ENCODE measurements around the gene HTATSF1. TPM values are rescaled to one million over a fixed set of nuclear protein-coding genes. Genes with fewer than 3 reads are reported as not detected.

HTATSF1 gene
- 59.1 TPM for polyA plus RNA-seq
- long read RNA-seq, donor 1, transcript HTATSF1-201 (9 exons, 2,775 nt): major isoform, 5 of 5 reads
- long read RNA-seq, donor 1, partial matches to known transcripts: 0 of 5 reads
- long read RNA-seq, donor 1, other reads (novel, unspliced or antisense): 0 of 5 reads
- long read RNA-seq, donor 2, transcript HTATSF1-201 (9 exons, 2,775 nt): major isoform, 14 of 26 reads
- long read RNA-seq, donor 2, transcript HTATSF1-204 (10 exons, 3,019 nt): minor isoform, 9 of 26 reads
- long read RNA-seq, donor 2, partial matches to known transcripts: 0 of 26 reads
- long read RNA-seq, donor 2, other reads (novel, unspliced or antisense): 0 of 26 reads
- long read RNA-seq, donor 3, transcript HTATSF1-204 (10 exons, 3,019 nt): minor isoform, 6 of 20 reads
- long read RNA-seq, donor 3, transcript HTATSF1-201 (9 exons, 2,775 nt): major isoform, 13 of 20 reads
- long read RNA-seq, donor 3, partial matches to known transcripts: 0 of 20 reads
- long read RNA-seq, donor 3, other reads (novel, unspliced or antisense): 0 of 20 reads
- long read RNA-seq, donor 4, partial matches to known transcripts: 0 of 2 reads
- long read RNA-seq, donor 4, other reads (novel, unspliced or antisense): 0 of 2 reads
- long read RNA-seq, donor 5, transcript HTATSF1-201 (9 exons, 2,775 nt): major isoform, 10 of 12 reads
- long read RNA-seq, donor 5, partial matches to known transcripts: 0 of 12 reads
- long read RNA-seq, donor 5, other reads (novel, unspliced or antisense): 0 of 12 reads
- long read RNA-seq, donor 6, transcript HTATSF1-201 (9 exons, 2,775 nt): major isoform, 10 of 14 reads
- long read RNA-seq, donor 6, partial matches to known transcripts: 0 of 14 reads
- long read RNA-seq, donor 6, other reads (novel, unspliced or antisense): 0 of 14 reads
- long read RNA-seq, donor 7, transcript HTATSF1-201 (9 exons, 2,775 nt): major isoform, 5 of 9 reads
- long read RNA-seq, donor 7, partial matches to known transcripts: 0 of 9 reads
- long read RNA-seq, donor 7, other reads (novel, unspliced or antisense): 0 of 9 reads
- long read RNA-seq, donor 8, transcript HTATSF1-204 (10 exons, 3,019 nt): minor isoform, 6 of 22 reads
- long read RNA-seq, donor 8, transcript HTATSF1-201 (9 exons, 2,775 nt): major isoform, 16 of 22 reads
- long read RNA-seq, donor 8, partial matches to known transcripts: 0 of 22 reads
- long read RNA-seq, donor 8, other reads (novel, unspliced or antisense): 0 of 22 reads
- long read RNA-seq, donor 9, partial matches to known transcripts: 9 of 14 reads
- long read RNA-seq, donor 9, other reads (novel, unspliced or antisense): 0 of 14 reads
- long read RNA-seq, donor 10, transcript HTATSF1-204 (10 exons, 3,019 nt): minor isoform, 7 of 50 reads
- long read RNA-seq, donor 10, transcript HTATSF1-201 (9 exons, 2,775 nt): major isoform, 11 of 50 reads
- long read RNA-seq, donor 10, partial matches to known transcripts: 32 of 50 reads
- long read RNA-seq, donor 10, other reads (novel, unspliced or antisense): 0 of 50 reads
- long read RNA-seq, donor 11, transcript HTATSF1-201 (9 exons, 2,775 nt): major isoform, 9 of 17 reads
- long read RNA-seq, donor 11, partial matches to known transcripts: 5 of 17 reads
- long read RNA-seq, donor 11, other reads (novel, unspliced or antisense): 0 of 17 reads

DNA sequence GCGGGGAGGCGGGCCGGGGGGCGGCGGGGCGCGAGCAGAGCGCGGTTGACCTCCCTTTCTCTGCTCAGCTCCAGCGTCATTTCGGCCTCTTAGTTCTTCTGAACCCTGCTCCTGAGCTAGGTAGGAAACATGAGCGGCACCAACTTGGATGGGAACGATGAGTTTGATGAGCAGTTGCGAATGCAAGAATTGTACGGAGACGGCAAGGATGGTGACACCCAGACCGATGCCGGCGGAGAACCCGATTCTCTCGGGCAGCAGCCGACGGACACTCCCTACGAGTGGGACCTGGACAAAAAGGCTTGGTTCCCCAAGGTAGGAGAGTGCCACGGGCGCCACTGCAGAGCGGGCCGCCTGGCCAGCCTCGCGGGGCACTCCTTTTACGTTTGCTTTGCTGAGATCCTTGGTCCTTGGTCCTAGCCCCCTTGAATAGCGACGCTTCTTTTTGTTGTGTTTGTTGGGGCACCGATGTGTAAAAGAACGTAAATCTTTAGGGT, at the start of gene HTATSF1:
Gene HTATSF1, plus strand, starts transcription at position 37 of the 497 bp plus-strand sequence. Its CDS starts 93 bp downstream, at position 130.
- H3K4me1 ChIP-seq (ENCODE audit: control insufficient read depth, insufficient read depth, low read length): peaks cover 3% of the 10 kb centered on the region
- peak within 1 kb of the TSS; percentile 97 for H3K27ac ChIP-seq (ENCODE audit: low read length)
- H3K27me3 ChIP-seq (ENCODE audit: control insufficient read depth, insufficient read depth, low read length): no peaks in the 10 kb centered on the region
- DNase-seq: peak in 1 of 2 donors; percentile 1
- H3K4me3 ChIP-seq (ENCODE audit: low read length): peak within 1 kb of the TSS; percentile 74
- H3K36me3 ChIP-seq (ENCODE audit: control insufficient read depth, insufficient read depth, low read length): peaks cover 6% of the 10 kb centered on the region
- no CpG with 5 or more reads among the region's 35 CpGs for WGBS (ENCODE audit: insufficient coverage, low lambda C conversion rate)
- H3K9me3 ChIP-seq (ENCODE audit: control insufficient read depth, low read depth, low read length): no peaks in the 10 kb centered on the region

DNA sequence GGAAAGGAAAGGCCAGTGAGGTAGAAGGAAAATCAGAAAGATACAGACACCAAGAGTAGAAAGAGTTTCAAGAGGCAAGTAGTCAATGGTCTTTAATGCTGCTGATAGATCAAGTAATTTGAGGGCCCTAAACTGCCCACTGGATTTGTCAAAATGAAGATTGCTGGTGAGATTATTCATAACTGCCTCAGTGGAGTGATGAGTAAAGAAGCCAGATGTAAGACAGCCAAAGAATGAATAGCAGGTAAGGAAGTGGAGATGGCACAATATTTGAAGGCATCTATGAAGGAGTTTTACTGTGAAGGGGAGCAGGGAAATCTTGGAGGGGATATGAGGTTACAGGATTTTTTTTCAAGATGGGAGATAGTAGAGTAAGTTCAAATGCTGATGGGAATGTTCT, 49.4 kb upstream of the HTATSF1 start:
- no peak for DNase-seq
- H3K27ac ChIP-seq (ENCODE audit: low read length): no peak overlapping the region
- no peaks in the 10 kb centered on the region for H3K4me1 ChIP-seq (ENCODE audit: control insufficient read depth, insufficient read depth, low read length)

DNA sequence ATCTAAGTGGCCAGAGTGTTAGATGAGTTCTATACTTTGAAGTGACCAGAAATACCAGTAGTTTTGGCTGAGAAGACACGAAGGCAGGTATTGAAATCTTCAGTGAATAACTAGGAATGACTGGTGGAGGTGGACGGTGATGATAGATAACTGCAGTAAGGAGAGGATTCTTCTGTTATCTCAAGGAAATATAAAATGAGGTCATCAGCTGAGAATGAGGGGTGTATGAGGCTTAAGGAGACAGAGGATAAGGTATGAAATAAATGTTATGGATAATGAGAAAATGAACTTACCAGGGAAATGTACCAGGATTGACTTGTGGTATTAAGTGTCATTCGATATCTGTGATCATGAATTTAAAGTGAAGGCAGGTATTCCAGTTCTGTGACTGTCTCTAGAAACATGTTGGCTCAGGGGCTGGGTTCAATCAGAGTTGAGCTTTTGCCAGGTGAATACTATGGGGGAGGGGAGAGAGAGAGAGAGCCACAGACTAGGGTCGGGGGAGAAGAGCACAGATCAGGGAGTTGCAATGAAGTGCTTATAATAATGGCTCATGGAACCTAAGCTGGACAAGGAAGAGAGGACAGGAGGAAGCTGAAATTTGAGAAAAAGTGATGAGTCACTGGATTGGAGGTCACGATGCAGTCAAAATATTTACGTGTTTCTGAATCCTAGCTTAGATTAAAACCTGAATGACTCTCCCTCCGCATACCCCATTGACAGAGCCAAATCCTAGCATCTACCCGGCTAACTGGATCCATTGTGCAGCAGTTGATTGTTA, 47.2 kb upstream of the HTATSF1 start:
- no peaks in the 10 kb centered on the region for H3K27me3 ChIP-seq (ENCODE audit: control insufficient read depth, insufficient read depth, low read length)
- no peak for DNase-seq
- no peak overlapping the region for H3K4me3 ChIP-seq (ENCODE audit: low read length)
- no peaks in the 10 kb centered on the region for H3K9me3 ChIP-seq (ENCODE audit: control insufficient read depth, low read depth, low read length)
- H3K4me1 ChIP-seq (ENCODE audit: control insufficient read depth, insufficient read depth, low read length): no peaks in the 10 kb centered on the region
- no peaks in the 10 kb centered on the region for H3K36me3 ChIP-seq (ENCODE audit: control insufficient read depth, insufficient read depth, low read length)
- H3K27ac ChIP-seq (ENCODE audit: low read length): no peak overlapping the region
- no CpG with 5 or more reads among the region's 8 CpGs for WGBS (ENCODE audit: insufficient coverage, low lambda C conversion rate)

More for the DNA sequence above, 49.4 kb upstream of the HTATSF1 start:
- no peaks in the 10 kb centered on the region for H3K9me3 ChIP-seq (ENCODE audit: control insufficient read depth, low read depth, low read length)
- H3K36me3 ChIP-seq (ENCODE audit: control insufficient read depth, insufficient read depth, low read length): no peaks in the 10 kb centered on the region
- no peaks in the 10 kb centered on the region for H3K27me3 ChIP-seq (ENCODE audit: control insufficient read depth, insufficient read depth, low read length)
- H3K4me3 ChIP-seq (ENCODE audit: low read length): no peak overlapping the region

GRCh38 chrX:136452614-136453013, 44.8 kb upstream of the HTATSF1 start:
- no peak for DNase-seq
- H3K36me3 ChIP-seq (ENCODE audit: control insufficient read depth, insufficient read depth, low read length): no peaks in the 10 kb centered on the region
- no peaks in the 10 kb centered on the region for H3K4me1 ChIP-seq (ENCODE audit: control insufficient read depth, insufficient read depth, low read length)
- H3K4me3 ChIP-seq (ENCODE audit: low read length): no peak overlapping the region
- no CpG with 5 or more reads among the region's 5 CpGs for WGBS (ENCODE audit: insufficient coverage, low lambda C conversion rate)
- H3K9me3 ChIP-seq (ENCODE audit: control insufficient read depth, low read depth, low read length): no peaks in the 10 kb centered on the region
- no peak overlapping the region for H3K27ac ChIP-seq (ENCODE audit: low read length)
- H3K27me3 ChIP-seq (ENCODE audit: control insufficient read depth, insufficient read depth, low read length): no peaks in the 10 kb centered on the region

DNA sequence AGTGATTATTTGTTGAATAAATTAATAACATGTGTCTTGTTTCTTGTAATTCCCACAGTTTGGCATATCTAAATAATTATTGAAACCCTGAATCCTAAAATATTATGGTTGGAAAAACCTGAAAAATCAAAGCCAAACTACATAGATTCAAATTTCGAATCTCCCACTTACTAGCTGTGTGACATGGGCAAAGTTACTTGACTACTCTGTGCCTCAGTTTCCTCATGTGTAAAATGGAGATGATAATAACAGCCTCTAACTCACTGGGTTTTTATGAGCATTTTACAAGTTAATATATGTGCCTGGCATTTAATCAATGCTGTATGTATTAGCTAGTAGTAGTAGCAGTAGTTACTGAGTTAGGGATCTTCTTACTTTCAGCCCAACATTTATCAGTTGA, 44.3 kb upstream of the HTATSF1 start:
- no peak for DNase-seq
- Histone ChIP-seq H3K27me3 (ENCODE audit: control insufficient read depth, insufficient read depth, low read length) (no peaks in the 10 kb centered on the region), H3K4me3 (ENCODE audit: low read length) (no peak overlapping the region), H3K4me1 (ENCODE audit: control insufficient read depth, insufficient read depth, low read length) (no peaks in the 10 kb centered on the region), H3K27ac (ENCODE audit: low read length) (no peak overlapping the region), H3K36me3 (ENCODE audit: control insufficient read depth, insufficient read depth, low read length) (no peaks in the 10 kb centered on the region), H3K9me3 (ENCODE audit: control insufficient read depth, low read depth, low read length) (no peaks in the 10 kb centered on the region)
- no CpG with 5 or more reads among the region's 1 CpG for WGBS (ENCODE audit: insufficient coverage, low lambda C conversion rate)

- Histone ChIP-seq H3K36me3 (ENCODE audit: control insufficient read depth, insufficient read depth, low read length) (no peaks in the 10 kb centered on the region), H3K9me3 (ENCODE audit: control insufficient read depth, low read depth, low read length) (no peaks in the 10 kb centered on the region), H3K4me1 (ENCODE audit: control insufficient read depth, insufficient read depth, low read length) (no peaks in the 10 kb centered on the region), H3K27me3 (ENCODE audit: control insufficient read depth, insufficient read depth, low read length) (no peaks in the 10 kb centered on the region), H3K4me3 (ENCODE audit: low read length) (no peak overlapping the region), H3K27ac (ENCODE audit: low read length) (no peak overlapping the region)
- WGBS (ENCODE audit: insufficient coverage, low lambda C conversion rate): no CpG with 5 or more reads among the region's 1 CpG
- DNase-seq: no peak
These were observed 43.6 kb upstream of the HTATSF1 start for GRCh38 chrX:136453771-136454170.

GRCh38 chrX:136456133-136456532, 41.3 kb upstream of the HTATSF1 start:
- WGBS (ENCODE audit: insufficient coverage, low lambda C conversion rate): no CpG with 5 or more reads among the region's 6 CpGs
- Histone ChIP-seq H3K27ac (ENCODE audit: low read length) (no peak overlapping the region), H3K4me1 (ENCODE audit: control insufficient read depth, insufficient read depth, low read length) (no peaks in the 10 kb centered on the region), H3K9me3 (ENCODE audit: control insufficient read depth, low read depth, low read length) (no peaks in the 10 kb centered on the region), H3K4me3 (ENCODE audit: low read length) (no peak overlapping the region), H3K36me3 (ENCODE audit: control insufficient read depth, insufficient read depth, low read length) (no peaks in the 10 kb centered on the region), H3K27me3 (ENCODE audit: control insufficient read depth, insufficient read depth, low read length) (no peaks in the 10 kb centered on the region)
- no peak for DNase-seq

GRCh38 chrX:136457303-136457917, 40.0 kb upstream of the HTATSF1 start:
- H3K36me3 ChIP-seq (ENCODE audit: control insufficient read depth, insufficient read depth, low read length): no peaks in the 10 kb centered on the region
- DNase-seq: no peak
- H3K27ac ChIP-seq (ENCODE audit: low read length): no peak overlapping the region
- H3K9me3 ChIP-seq (ENCODE audit: control insufficient read depth, low read depth, low read length): no peaks in the 10 kb centered on the region
- no peak overlapping the region for H3K4me3 ChIP-seq (ENCODE audit: low read length)
- no CpG with 5 or more reads among the region's 5 CpGs for WGBS (ENCODE audit: insufficient coverage, low lambda C conversion rate)
- H3K27me3 ChIP-seq (ENCODE audit: control insufficient read depth, insufficient read depth, low read length): no peaks in the 10 kb centered on the region
- H3K4me1 ChIP-seq (ENCODE audit: control insufficient read depth, insufficient read depth, low read length): no peaks in the 10 kb centered on the region

GRCh38 chrX:136464589-136464988, 32.8 kb upstream of the HTATSF1 start:
- no peaks in the 10 kb centered on the region for H3K9me3 ChIP-seq (ENCODE audit: control insufficient read depth, low read depth, low read length)
- no peaks in the 10 kb centered on the region for H3K27me3 ChIP-seq (ENCODE audit: control insufficient read depth, insufficient read depth, low read length)
- no peaks in the 10 kb centered on the region for H3K4me1 ChIP-seq (ENCODE audit: control insufficient read depth, insufficient read depth, low read length)
- no peaks in the 10 kb centered on the region for H3K36me3 ChIP-seq (ENCODE audit: control insufficient read depth, insufficient read depth, low read length)
- no CpG with 5 or more reads among the region's 3 CpGs for WGBS (ENCODE audit: insufficient coverage, low lambda C conversion rate)
- no peak overlapping the region for H3K4me3 ChIP-seq (ENCODE audit: low read length)
- H3K27ac ChIP-seq (ENCODE audit: low read length): no peak overlapping the region
- no peak for DNase-seq

All from large intestine (tissue), 12 donors.